Activated T-cell treated with anti-CD3 and anti-CD28 coated beads, Interleukin-2, amount 50 U/mL, for 4 hours (primary cell): Measurements from ENCODE around the gene FBXO4. TPM values are rescaled to one million over a fixed set of nuclear protein-coding genes. Genes with fewer than 3 reads are reported as not detected.

Source experiments
- ATAC-seq, 2 donors: fragments of 200-7000 bp; cut with Tn5 transposase; one replicate each; pipeline ENCODE4 v1.10.0; 2021
- DNase-seq: peaks from one replicate; pipeline ENCODE4 v3.0.0-alpha.2; 2020
- H3K27me3 Mint-ChIP-seq: one replicate; pipeline ENCODE4 v1.8.0; 2021; ENCODE audit warnings: low read depth, mixed read lengths
- H3K36me3 Mint-ChIP-seq: one replicate; pipeline ENCODE4 v1.8.0; 2022; ENCODE audit warnings: mixed read lengths; ENCODE audit not compliant: insufficient read depth
- H3K4me1 Mint-ChIP-seq: one replicate; pipeline ENCODE4 v1.8.0; 2021; ENCODE audit warnings: low read depth, mixed read lengths
- H3K4me3 Mint-ChIP-seq: one replicate; pipeline ENCODE4 v1.8.0; 2021; ENCODE audit warnings: mild to moderate bottlenecking, moderate library complexity, mixed read lengths
- H3K9me3 Mint-ChIP-seq: one replicate; pipeline ENCODE4 v1.8.0; 2021; ENCODE audit warnings: mixed read lengths
- total RNA-seq, 3 donors: library from RNA; stranded (reverse); gene quantifications; one replicate each; pipeline ENCODE4 v1.2.1, GENCODE V29; 2021

The FBXO4 gene
- total RNA-seq, 3 donors from 2014 or later: 13.1 to 15.6 (median 13.7) TPM

DNA sequence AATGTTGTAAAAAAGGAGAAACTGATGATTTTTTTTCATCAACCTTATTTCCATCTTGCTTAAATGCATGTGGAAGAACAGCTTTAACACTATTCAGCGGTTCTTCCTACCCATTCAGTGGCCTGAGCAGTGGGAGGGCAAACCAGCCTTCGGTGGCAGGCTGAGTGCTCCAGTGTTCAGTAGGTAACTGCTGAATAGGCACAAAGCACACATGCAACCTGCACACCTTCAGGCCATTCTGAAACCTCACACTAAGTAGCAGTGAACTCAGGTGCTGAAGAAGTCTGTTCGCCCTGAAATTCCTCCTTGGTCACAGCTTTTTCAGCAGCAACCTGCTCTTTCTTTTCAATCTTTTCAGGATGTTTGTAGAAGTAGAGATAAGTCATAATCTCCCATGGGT is 26.1 kb downstream of the FBXO4 start:
- H3K36me3 Mint-ChIP-seq: no peaks in the 10 kb centered on the region
- H3K4me1 Mint-ChIP-seq: no peaks in the 10 kb centered on the region
- DNase-seq (no peak), ATAC-seq (no peak)
- H3K9me3 Mint-ChIP-seq: peaks cover 8% of the 10 kb centered on the region
- no peaks in the 10 kb centered on the region for H3K27me3 Mint-ChIP-seq
- H3K4me3 Mint-ChIP-seq: no peak overlapping the region

DNA sequence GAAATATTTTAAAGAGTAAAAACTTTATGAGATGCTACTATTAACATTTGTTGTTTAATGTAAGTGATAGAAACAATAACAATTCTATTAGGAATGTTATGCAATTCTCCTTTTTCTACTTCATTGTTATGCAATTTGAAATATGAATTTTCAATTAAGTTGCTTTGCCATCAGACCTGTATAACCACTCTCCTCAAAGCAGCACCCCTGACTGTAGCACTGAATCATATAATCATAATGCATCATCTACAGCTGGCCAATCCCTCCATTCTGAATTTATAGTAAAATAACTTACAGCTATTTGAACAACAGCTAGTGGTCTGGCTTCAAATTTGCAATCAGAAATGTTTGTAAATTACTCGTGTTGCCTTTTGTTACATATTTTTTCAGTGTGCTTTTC is 29.2 kb downstream of the FBXO4 start:
- Mint-ChIP-seq H3K4me1 (no peaks in the 10 kb centered on the region), H3K9me3 (peaks cover 16% of the 10 kb centered on the region), H3K27me3 (peaks cover 2% of the 10 kb centered on the region), H3K36me3 (no peaks in the 10 kb centered on the region), H3K4me3 (no peak overlapping the region)
- ATAC-seq (no peak), DNase-seq (no peak)

DNA sequence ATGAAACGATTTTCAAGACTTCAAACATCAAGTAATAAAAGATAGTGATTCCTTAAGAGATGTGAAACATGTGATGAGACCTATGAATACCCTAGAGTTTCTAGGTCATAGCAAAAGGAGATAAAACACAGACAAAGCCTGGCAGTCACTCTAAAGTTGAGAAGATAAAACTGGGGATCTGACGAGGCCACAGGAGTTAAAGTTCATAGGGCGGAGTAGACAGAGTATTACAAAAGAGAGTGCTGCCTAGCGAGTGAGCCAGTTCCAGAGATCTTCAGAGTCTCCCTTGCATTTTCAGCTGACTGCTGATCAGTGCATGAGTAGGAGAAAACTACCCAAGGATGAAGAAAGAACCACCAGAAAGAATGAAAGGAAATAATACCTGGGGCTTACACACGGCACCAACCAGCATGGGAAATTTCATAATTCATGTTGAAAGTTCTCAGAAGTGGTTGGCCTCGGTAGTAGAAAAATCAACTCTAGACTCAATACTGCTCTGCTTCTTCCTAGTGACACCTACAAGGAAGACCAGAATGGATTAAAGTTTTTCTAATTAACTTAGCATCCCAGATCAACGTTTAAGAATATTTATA is 30.4 kb downstream of the FBXO4 start:
- H3K4me3 Mint-ChIP-seq: no peak overlapping the region
- ATAC-seq (no peak), DNase-seq (no peak)
- no peaks in the 10 kb centered on the region for H3K36me3 Mint-ChIP-seq
- peaks cover 21% of the 10 kb centered on the region for H3K9me3 Mint-ChIP-seq
- peaks cover 3% of the 10 kb centered on the region for H3K27me3 Mint-ChIP-seq
- H3K4me1 Mint-ChIP-seq: no peaks in the 10 kb centered on the region

DNA sequence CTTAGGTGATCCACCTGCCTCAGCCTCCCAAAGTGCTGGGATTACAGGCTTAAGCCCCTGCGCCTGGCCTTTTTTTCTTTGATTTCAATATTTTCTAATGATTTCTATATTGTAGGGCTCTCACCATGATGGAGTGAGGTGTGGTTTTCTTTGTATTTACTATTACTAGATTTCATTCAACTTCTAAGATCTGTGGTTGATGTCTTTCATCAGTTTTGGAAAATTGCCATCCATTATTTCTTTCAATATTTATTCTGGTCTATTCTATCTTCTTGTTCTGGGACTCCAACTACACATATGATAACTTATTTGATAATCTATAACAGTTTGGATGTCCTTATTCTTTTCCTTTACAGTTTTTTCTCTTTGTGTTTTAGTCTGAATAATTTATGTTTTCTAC is 31.9 kb downstream of the FBXO4 start:
- no peak for DNase-seq
- peaks cover 3% of the 10 kb centered on the region for H3K27me3 Mint-ChIP-seq

DNA sequence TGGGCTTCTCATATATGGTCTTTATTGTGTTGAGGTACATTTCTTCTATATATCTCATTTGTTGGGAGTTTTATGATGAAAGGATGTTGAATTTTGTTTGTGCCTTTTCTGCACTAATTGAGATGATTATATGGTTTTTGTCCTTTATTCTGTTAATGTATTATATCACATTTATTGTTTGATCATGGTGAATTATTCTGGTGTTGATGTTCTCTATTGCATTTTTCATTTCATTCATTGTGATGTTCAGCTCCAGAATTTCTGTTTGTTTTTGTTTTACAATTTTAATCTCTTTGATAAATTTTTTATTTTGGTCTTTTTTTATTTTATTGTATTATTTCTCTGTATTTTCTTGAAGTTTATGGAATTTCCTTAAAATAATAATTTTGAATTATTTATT is 35.4 kb downstream of the FBXO4 start:
- Mint-ChIP-seq H3K9me3 (peaks cover 45% of the 10 kb centered on the region), H3K27me3 (peaks cover 7% of the 10 kb centered on the region), H3K4me1 (no peaks in the 10 kb centered on the region), H3K4me3 (no peak overlapping the region), H3K36me3 (no peaks in the 10 kb centered on the region)
- ATAC-seq (no peak), DNase-seq (no peak)

More for the DNA sequence above, 31.9 kb downstream of the FBXO4 start:
- Mint-ChIP-seq H3K36me3 (no peaks in the 10 kb centered on the region), H3K9me3 (peaks cover 33% of the 10 kb centered on the region), H3K4me1 (no peaks in the 10 kb centered on the region), H3K4me3 (no peak overlapping the region)
- ATAC-seq: no peak

DNA sequence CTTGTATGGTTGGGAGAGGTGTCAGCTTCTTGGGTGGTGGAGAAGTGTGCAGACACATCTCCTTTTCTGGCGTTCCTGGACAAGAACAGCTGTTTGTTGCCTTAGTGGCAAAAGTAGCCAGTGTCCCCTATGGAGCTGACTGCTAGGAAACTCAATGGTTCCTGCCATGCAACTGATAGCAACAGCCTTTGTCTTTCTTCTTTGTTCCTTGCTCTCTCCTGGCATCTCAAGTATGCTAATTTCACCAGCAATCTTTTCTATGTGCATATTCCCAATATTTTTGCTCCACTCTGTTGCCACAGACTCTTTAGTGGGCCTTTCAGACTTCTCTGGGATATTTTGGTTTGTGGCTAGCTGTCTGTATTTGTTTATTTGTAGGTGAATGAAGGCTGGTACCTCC is 36.7 kb downstream of the FBXO4 start:
- H3K4me3 Mint-ChIP-seq: no peak overlapping the region
- H3K9me3 Mint-ChIP-seq: peaks cover 45% of the 10 kb centered on the region
- H3K36me3 Mint-ChIP-seq: no peaks in the 10 kb centered on the region
- ATAC-seq (no peak), DNase-seq (no peak)
- H3K4me1 Mint-ChIP-seq: no peaks in the 10 kb centered on the region
- H3K27me3 Mint-ChIP-seq: peaks cover 10% of the 10 kb centered on the region

DNA sequence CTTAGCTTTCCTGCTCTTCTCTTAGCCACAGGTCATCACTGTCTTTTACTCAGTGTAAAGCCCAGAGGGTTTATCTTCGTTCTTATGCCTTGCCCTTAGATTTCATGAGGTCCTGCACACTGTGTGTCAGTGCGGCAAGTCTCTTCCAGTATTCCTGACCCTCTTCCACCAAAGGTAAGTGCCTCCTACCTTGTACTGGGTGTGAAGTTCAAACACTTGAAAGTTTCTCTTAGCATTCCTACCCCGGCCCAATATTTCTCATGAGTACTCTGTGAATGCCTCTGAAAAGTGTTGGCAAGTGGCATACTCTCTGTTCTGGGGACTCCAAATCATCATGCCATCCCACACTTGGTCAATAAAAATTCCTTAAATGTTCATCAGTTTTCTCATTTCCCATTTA is 37.4 kb downstream of the FBXO4 start:
- DNase-seq (no peak), ATAC-seq (no peak)
- no peaks in the 10 kb centered on the region for H3K36me3 Mint-ChIP-seq
- peaks cover 45% of the 10 kb centered on the region for H3K9me3 Mint-ChIP-seq
- peaks cover 10% of the 10 kb centered on the region for H3K27me3 Mint-ChIP-seq
- no peak overlapping the region for H3K4me3 Mint-ChIP-seq
- H3K4me1 Mint-ChIP-seq: no peaks in the 10 kb centered on the region

DNA sequence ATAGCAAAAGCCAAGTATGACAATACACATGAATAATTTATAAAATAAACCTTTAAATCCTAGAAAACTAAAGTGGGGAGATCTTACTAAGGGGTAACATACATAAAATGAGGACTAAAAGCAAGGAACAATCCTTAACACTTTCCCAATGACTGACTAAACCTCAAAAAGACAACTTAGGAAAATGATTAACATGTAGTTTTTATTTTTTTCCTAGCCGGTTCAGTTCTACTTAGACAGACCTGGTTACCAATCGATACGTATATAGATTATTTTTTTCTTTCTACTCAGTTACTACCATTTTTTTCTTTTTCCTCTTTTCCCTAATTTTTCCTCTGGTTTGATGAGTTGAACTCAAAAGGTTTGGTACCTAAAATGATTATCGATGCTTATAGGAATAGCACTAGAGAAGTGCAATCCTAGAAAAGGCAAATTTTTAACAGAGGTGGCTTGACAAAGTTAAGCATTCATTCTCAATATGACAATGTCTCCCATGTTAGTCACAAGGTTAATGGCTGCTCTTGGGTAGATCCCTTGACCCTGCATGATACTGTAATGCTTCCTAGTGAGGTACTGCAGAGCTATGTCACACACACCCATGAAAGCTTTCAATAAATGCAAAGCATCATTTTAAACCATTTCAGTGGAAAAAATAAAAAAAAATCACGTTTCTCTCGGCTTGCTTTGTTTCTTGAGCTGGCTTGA is 41.5 kb downstream of the FBXO4 start:
- Mint-ChIP-seq H3K36me3 (no peaks in the 10 kb centered on the region), H3K27me3 (peaks cover 7% of the 10 kb centered on the region), H3K9me3 (peaks cover 31% of the 10 kb centered on the region), H3K4me3 (no peak overlapping the region), H3K4me1 (no peaks in the 10 kb centered on the region)
- DNase-seq (no peak), ATAC-seq (no peak)

DNA sequence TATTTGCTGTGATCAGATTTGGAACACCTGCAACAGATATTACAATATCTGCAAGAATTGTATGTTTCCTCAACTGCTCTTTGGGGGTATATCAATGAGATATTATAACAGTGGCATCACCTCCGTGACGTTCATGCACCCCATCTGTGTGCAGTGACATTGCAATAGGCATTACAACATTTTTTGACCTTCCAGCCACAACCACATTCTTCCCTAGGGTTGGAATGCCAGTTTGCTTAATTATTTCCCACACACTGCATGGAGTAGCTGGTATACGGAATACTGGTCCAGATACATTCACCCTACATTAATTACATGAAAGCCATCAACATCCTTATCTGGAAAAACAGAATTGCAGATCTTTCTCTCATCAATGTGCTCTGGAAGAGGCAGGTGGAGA is 42.3 kb downstream of the FBXO4 start:
- Mint-ChIP-seq H3K4me1 (no peaks in the 10 kb centered on the region), H3K27me3 (peaks cover 7% of the 10 kb centered on the region), H3K4me3 (no peak overlapping the region), H3K36me3 (no peaks in the 10 kb centered on the region), H3K9me3 (peaks cover 22% of the 10 kb centered on the region)
- DNase-seq (no peak), ATAC-seq (no peak)

DNA sequence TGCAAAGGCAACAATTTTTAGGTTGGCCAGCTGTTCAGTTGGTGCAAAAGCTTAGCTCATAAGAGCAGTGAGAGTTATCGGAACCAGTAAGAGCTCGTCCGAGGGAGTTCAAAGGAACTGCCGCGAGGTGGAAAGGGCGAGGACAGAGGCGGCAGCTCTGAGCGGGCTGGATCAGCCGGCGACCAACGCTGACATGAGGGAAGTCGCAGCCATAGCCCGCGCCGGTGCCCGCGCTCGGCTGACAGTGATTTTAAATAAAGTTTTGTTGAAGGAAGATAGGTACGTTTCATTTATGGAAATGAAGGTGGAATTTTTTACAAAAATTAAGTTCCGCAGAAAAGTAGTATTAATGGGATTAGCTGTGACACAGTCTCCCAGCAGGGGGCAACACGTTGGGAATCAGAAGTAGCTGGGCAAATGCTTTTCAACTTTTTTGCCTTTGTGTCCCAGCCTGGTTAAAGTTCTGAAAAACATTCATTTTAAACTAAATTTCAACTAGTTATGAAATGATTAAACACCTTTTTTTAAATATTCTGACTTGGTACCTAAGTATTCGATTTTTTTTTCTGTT is 43.2 kb downstream of the FBXO4 start:
- H3K4me3 Mint-ChIP-seq: no peak overlapping the region
- ATAC-seq (no peak), DNase-seq (no peak)
- H3K4me1 Mint-ChIP-seq: no peaks in the 10 kb centered on the region
- H3K27me3 Mint-ChIP-seq: peaks cover 7% of the 10 kb centered on the region
- no peaks in the 10 kb centered on the region for H3K36me3 Mint-ChIP-seq
- H3K9me3 Mint-ChIP-seq: peaks cover 22% of the 10 kb centered on the region

DNA sequence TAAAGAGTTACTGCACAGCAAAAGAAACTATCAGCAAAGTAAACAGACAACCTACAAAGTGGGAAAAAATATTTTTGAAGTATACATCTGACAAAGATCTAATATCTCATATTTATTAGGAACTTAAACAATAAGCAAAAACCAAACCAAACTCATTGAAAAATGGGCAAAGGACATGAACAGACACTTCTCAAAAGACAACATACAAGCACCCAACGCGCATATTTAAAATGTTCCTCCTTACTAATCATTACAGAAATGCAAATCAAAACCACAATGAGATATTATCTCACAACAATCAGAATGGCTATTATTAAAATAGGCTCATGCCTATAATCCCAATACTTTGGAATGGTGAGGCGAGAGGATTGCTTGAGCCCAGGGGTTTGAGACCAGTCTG is 48.0 kb downstream of the FBXO4 start:
- DNase-seq (no peak), ATAC-seq (no peak)
- no peak overlapping the region for H3K4me3 Mint-ChIP-seq
- no peaks in the 10 kb centered on the region for H3K27me3 Mint-ChIP-seq
- no peaks in the 10 kb centered on the region for H3K36me3 Mint-ChIP-seq
- H3K9me3 Mint-ChIP-seq: peaks cover 15% of the 10 kb centered on the region
- no peaks in the 10 kb centered on the region for H3K4me1 Mint-ChIP-seq

DNA sequence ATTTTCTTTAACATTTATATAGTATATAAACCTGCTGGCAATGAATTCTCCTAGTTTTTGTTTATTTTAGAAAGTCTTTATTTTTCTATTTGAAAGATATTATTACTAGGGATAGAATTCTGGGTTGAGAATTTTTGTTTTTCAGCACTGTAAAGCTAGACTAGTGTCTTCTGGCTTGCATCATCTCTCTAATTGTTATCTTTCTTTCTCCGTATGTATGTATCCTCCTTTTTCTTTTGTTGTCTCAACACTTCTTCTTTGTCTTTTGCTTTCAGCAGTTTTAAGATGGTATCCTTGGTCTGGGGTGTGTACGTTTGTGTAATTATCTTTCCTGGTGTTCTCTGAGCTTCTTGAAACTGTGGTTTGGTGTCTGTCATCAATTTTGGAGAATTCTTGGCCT is 48.8 kb downstream of the FBXO4 start:
- DNase-seq (no peak), ATAC-seq (no peak)
- no peaks in the 10 kb centered on the region for H3K36me3 Mint-ChIP-seq
- no peak overlapping the region for H3K4me3 Mint-ChIP-seq
- peaks cover 12% of the 10 kb centered on the region for H3K9me3 Mint-ChIP-seq
- no peaks in the 10 kb centered on the region for H3K4me1 Mint-ChIP-seq
- no peaks in the 10 kb centered on the region for H3K27me3 Mint-ChIP-seq

DNA sequence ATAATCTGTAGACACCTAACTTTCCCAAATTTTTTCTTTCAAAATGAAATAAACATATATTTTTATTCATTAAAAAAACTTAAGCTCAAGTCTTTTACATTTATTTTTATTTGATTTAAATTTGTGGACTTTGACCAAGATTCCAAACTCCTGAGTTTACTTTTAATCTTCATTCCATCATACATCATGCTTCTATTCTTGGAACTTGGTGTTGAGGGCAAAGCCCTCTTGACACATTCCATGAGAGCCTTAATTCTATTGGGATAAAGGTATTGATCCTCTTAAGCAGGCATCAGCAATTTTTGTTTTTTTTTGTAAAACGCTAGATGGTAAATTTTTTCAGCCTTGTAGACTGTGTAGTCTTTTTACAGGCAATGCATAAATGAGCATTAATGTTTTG is 53.6 kb downstream of the FBXO4 start:
- no peak for ATAC-seq
- Mint-ChIP-seq H3K27me3 (peaks cover 2% of the 10 kb centered on the region), H3K36me3 (no peaks in the 10 kb centered on the region), H3K4me3 (no peak overlapping the region), H3K4me1 (no peaks in the 10 kb centered on the region), H3K9me3 (no peaks in the 10 kb centered on the region)
- DNase-seq: no peak

DNA sequence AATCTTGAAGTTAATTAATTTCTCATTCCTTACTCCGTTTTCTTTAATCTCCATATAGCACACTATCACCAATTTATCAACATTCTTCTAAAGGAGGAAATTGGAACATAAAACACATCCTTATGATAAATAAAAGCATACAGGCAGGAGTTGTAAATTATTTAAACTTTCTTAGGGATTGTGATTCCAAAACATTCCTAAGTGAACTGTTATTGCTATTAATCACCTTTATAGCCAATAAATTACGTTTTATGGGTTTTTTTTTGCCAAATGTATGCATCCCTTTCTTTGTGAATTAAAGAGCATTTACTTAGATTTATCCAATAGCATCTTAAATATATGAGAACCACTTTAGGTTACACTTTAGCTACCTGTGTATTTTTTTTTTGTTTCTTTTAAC is 55.3 kb downstream of the FBXO4 start:
- no peak for DNase-seq
- H3K9me3 Mint-ChIP-seq: no peaks in the 10 kb centered on the region
- no peak overlapping the region for H3K4me3 Mint-ChIP-seq
- peaks cover 11% of the 10 kb centered on the region for H3K27me3 Mint-ChIP-seq
- no peaks in the 10 kb centered on the region for H3K36me3 Mint-ChIP-seq
- H3K4me1 Mint-ChIP-seq: no peaks in the 10 kb centered on the region
- no peak for ATAC-seq

DNA sequence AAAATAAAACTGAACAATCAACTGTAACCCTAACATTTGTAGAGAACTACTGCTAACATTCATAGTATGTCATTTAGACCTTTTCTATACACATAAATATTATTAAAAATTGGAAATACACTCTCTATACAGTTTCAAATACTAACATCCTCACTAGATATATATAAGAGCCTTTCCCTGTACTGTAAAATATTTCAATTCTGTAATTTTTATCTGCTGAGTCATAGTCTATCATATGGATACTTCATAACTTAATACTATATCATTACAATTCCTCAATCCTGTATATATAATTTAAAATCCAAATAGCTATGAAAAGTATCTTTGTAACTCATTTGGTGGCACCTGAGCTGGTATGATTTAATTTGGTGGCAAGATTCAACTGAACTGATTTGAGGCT is 55.8 kb downstream of the FBXO4 start:
- DNase-seq (no peak), ATAC-seq (no peak)
- H3K27me3 Mint-ChIP-seq: peaks cover 12% of the 10 kb centered on the region
- no peaks in the 10 kb centered on the region for H3K4me1 Mint-ChIP-seq
- no peak overlapping the region for H3K4me3 Mint-ChIP-seq
- H3K36me3 Mint-ChIP-seq: no peaks in the 10 kb centered on the region
- H3K9me3 Mint-ChIP-seq: no peaks in the 10 kb centered on the region
